HG02571 (cell line): ENCODE results near the gene ZDHHC14.
"Not testable (repeated sequence)": the region's sequence is repeated elsewhere in the genome, so short reads cannot be mapped to it uniquely, and the experiment has no call there.

Experiments
- ATAC-seq: cut with Tn5 transposase; IDR thresholded peaks from one replicate; pipeline ENCODE4 v1.9.1; 2021; ENCODE audit warnings: mild to moderate bottlenecking, moderate library complexity; ENCODE audit not compliant: unreplicated experiment

The ZDHHC14 gene

GRCh38 chr6:157380779-157381561, at the start of gene ZDHHC14:
Gene ZDHHC14 (plus strand): TSS chr6:157381190.
- ATAC-seq, result peak; percentile 73

GRCh38 chr6:157332813-157333212, 48.2 kb upstream of the ZDHHC14 start:
- no peak for ATAC-seq

- ATAC-seq, result no peak
Observed at GRCh38 chr6:157333537-157333936, 47.5 kb upstream of the ZDHHC14 start.

GRCh38 chr6:157333956-157334355, 47.0 kb upstream of the ZDHHC14 start:
- ATAC-seq, result no peak

- ATAC-seq, result no peak
Observed at GRCh38 chr6:157335829-157336228, 45.2 kb upstream of the ZDHHC14 start.

- ATAC-seq, result not testable (repeated sequence)
Observed at GRCh38 chr6:157337276-157337675, 43.7 kb upstream of the ZDHHC14 start.

GRCh38 chr6:157337751-157338150, 43.2 kb upstream of the ZDHHC14 start:
- no peak for ATAC-seq

- no peak for ATAC-seq
Observed at GRCh38 chr6:157339432-157339831, 41.6 kb upstream of the ZDHHC14 start.

GRCh38 chr6:157343732-157344131, 37.3 kb upstream of the ZDHHC14 start:
- ATAC-seq, result no peak

- no peak for ATAC-seq
Observed at GRCh38 chr6:157346373-157346772, 34.6 kb upstream of the ZDHHC14 start.

GRCh38 chr6:157358287-157358686, 22.7 kb upstream of the ZDHHC14 start:
- no peak for ATAC-seq

- ATAC-seq, result no peak
Observed at GRCh38 chr6:157361886-157362285, 19.1 kb upstream of the ZDHHC14 start.

GRCh38 chr6:157364705-157365104, 16.3 kb upstream of the ZDHHC14 start:
- ATAC-seq, result no peak

GRCh38 chr6:157366648-157367047, 14.3 kb upstream of the ZDHHC14 start:
- no peak for ATAC-seq

GRCh38 chr6:157368359-157369049, 12.5 kb upstream of the ZDHHC14 start:
- ATAC-seq, result no peak

GRCh38 chr6:157370755-157371154, 10.2 kb upstream of the ZDHHC14 start:
- ATAC-seq, result no peak

GRCh38 chr6:157372501-157373280, 8.3 kb upstream of the ZDHHC14 start:
- ATAC-seq, result no peak

- ATAC-seq, result no peak
Observed at GRCh38 chr6:157374889-157375443, 6.0 kb upstream of the ZDHHC14 start.

- no peak for ATAC-seq
Observed at GRCh38 chr6:157376241-157376640, 4.7 kb upstream of the ZDHHC14 start.

- ATAC-seq, result no peak
Observed at GRCh38 chr6:157376706-157377230, 4.2 kb upstream of the ZDHHC14 start.
